DND-41 (cell line): ENCODE data around the gene FAM171A2.
A peak's percentile ranks its signal among the peaks of the same experiment; 100 is the strongest.
"Not testable (repeated sequence)": the region's sequence is repeated elsewhere in the genome, so short reads cannot be mapped to it uniquely, and the experiment has no call there.

Experiments
- ATAC-seq: fragments of 200-7000 bp; cut with Tn5 transposase; 3 replicates; pipeline ENCODE4 v1.9.1; 2021; ENCODE audit warnings: low read depth; ENCODE audit not compliant: insufficient read depth
- DNase-seq: peaks from one replicate; pipeline ENCODE4 v3.0.0-alpha.2; 2020
- H2AFZ ChIP-seq: 2 replicates; pipeline ENCODE4 v1.6.0; 2012; ENCODE audit warnings: low read depth, low read length
- H3K27ac ChIP-seq: 2 replicates; pipeline ENCODE4 v1.5.1; 2012; ENCODE audit warnings: low read length, inconsistent platforms
- H3K27me3 ChIP-seq: fragments of 200-600 bp; sonication (generic); 2 replicates; pipeline ENCODE4 v1.6.0; 2012; ENCODE audit warnings: low read length, mild to moderate bottlenecking, inconsistent platforms; ENCODE audit not compliant: insufficient read depth, poor library complexity
- H3K36me3 ChIP-seq: 2 replicates; pipeline ENCODE4 v1.5.1; 2012; ENCODE audit warnings: low read length, inconsistent platforms; ENCODE audit not compliant: insufficient read depth
- H3K4me1 ChIP-seq: 2 replicates; pipeline ENCODE4 v1.5.1; 2012; ENCODE audit warnings: mild to moderate bottlenecking, low read length; ENCODE audit not compliant: insufficient read depth
- H3K4me2 ChIP-seq: 2 replicates; pipeline ENCODE4 v1.6.0; 2012; ENCODE audit warnings: mild to moderate bottlenecking, moderate library complexity, low read length, inconsistent platforms; ENCODE audit not compliant: insufficient read depth
- H3K4me3 ChIP-seq, 2 experiments: fragments of 200-600 bp in 1 of 2; shearing (Covaris generic) in 1 of 2; 2 replicates each; pipeline ENCODE4 v1.5.1; 2012 to 2016; ENCODE audit warnings: inconsistent platforms in 2 of 2, low read length in 2 of 2, mild to moderate bottlenecking in 2 of 2, low read depth in 1 of 2, moderate library complexity in 1 of 2
- H3K79me2 ChIP-seq: 2 replicates; pipeline ENCODE4 v1.6.0; 2012; ENCODE audit warnings: low read length, inconsistent platforms; ENCODE audit not compliant: insufficient read depth
- H3K9ac ChIP-seq: 2 replicates; pipeline ENCODE4 v1.6.0; 2012; ENCODE audit warnings: low read depth, mild to moderate bottlenecking, inconsistent platforms, low read length, moderate library complexity
- H3K9me3 ChIP-seq: 2 replicates; pipeline ENCODE4 v1.5.1; 2012; ENCODE audit warnings: low read length, moderate library complexity, mild to moderate bottlenecking, inconsistent platforms; ENCODE audit not compliant: insufficient read depth, severe bottlenecking
- H4K20me1 ChIP-seq: 2 replicates; pipeline ENCODE4 v1.6.0; 2012; ENCODE audit warnings: low read length; ENCODE audit not compliant: insufficient read depth
- EZH2 ChIP-seq: IDR thresholded peaks from 3 replicates; pipeline ENCODE4 v1.6.1; 2012; ENCODE audit warnings: borderline replicate concordance, low read depth, mild to moderate bottlenecking, moderate library complexity, low read length, inconsistent platforms; ENCODE audit not compliant: severe bottlenecking
- TF ChIP-seq, protein P1 (sequence below): IDR thresholded peaks from 2 replicates; pipeline ENCODE4 v1.5.1; 2012; ENCODE audit warnings: borderline replicate concordance, low read length, moderate library complexity, mild to moderate bottlenecking; ENCODE audit not compliant: poor library complexity, severe bottlenecking; ENCODE audit errors: extremely low read depth

Gene FAM171A2

DNA sequence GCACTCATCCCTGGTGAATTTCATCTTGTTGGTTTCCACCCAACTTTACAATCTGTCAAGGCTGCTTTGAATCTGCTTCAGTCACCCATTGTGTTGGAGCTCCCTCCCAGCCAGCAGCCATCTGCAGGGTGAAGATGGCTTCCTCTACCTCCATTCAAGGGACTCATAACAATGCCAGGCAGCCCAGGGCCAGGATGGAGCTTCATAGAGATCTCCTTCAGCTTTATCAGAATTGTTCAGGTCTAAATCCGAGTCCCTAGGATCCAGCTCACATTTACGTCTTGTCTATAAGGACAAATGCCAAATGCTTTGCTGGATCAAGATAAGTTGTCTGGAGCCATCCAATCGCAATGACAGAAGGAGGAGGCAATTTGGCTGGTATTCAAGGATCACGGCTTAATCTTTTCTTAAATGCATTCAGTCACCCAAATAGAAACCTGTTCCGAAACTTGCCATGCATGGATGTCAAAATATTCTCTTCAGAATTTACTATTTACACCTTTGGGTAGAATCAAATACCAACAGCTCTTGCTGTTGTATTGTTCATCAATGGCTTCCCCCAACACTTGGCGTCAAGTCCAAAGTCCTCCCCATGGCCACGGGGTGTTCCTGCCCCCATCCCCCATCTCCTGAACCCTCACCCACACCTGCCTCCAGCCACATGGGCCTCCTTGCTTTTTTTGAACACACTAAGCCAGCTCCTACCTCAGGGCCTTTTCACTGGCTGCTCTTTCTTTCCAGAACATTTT is 3.8 kb upstream of the FAM171A2 start:
- H2AFZ ChIP-seq = no peak overlapping the region
- H4K20me1 ChIP-seq = peaks cover under 1% of the 10 kb centered on the region
- no peak overlapping the region for H3K27ac ChIP-seq
- ATAC-seq (no peak), DNase-seq (no peak)
- H3K36me3 ChIP-seq = no peaks in the 10 kb centered on the region
- no peak overlapping the region for H3K4me2 ChIP-seq
- H3K27me3 ChIP-seq = peaks cover 7% of the 10 kb centered on the region
- no peaks in the 10 kb centered on the region for H3K9me3 ChIP-seq
- H3K4me1 ChIP-seq = peaks cover 12% of the 10 kb centered on the region
- H3K79me2 ChIP-seq = peaks cover 5% of the 10 kb centered on the region; the same call in 1 of the 2 replicates
- TF ChIP-seq, protein P1, sequence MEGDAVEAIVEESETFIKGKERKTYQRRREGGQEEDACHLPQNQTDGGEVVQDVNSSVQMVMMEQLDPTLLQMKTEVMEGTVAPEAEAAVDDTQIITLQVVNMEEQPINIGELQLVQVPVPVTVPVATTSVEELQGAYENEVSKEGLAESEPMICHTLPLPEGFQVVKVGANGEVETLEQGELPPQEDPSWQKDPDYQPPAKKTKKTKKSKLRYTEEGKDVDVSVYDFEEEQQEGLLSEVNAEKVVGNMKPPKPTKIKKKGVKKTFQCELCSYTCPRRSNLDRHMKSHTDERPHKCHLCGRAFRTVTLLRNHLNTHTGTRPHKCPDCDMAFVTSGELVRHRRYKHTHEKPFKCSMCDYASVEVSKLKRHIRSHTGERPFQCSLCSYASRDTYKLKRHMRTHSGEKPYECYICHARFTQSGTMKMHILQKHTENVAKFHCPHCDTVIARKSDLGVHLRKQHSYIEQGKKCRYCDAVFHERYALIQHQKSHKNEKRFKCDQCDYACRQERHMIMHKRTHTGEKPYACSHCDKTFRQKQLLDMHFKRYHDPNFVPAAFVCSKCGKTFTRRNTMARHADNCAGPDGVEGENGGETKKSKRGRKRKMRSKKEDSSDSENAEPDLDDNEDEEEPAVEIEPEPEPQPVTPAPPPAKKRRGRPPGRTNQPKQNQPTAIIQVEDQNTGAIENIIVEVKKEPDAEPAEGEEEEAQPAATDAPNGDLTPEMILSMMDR = no peak
- no peak for TF ChIP-seq EZH2
- H3K9ac ChIP-seq = no peak overlapping the region
- H3K4me3 ChIP-seq = no peak overlapping the region

DNA sequence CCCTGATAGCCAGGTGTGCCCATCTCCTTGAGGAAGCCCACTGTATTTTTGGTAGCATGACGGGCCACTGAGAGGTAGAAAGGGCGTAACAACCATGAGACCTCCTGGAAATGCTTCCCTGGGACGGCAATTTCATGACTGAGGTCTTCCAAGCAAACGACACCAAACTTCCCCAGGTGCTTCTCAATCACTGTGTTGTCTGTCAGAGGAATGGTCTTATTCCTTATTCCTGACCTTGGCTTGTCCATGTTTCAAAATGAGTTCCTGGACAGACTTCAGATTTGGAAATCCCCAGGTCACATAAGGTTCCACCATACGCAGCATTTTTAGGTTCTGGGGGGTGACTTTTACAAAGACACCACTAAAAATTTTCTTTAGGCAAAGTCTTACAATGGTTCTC is 1.4 kb upstream of the FAM171A2 start:
- not testable (repeated sequence) for ATAC-seq, H3K27me3 ChIP-seq, H3K4me2 ChIP-seq, H3K4me3 ChIP-seq, H3K9ac ChIP-seq, H3K36me3 ChIP-seq, H3K27ac ChIP-seq, H2AFZ ChIP-seq, DNase-seq, H3K9me3 ChIP-seq
- H3K79me2 ChIP-seq = peaks cover 12% of the 10 kb centered on the region
- peaks cover 16% of the 10 kb centered on the region for H3K4me1 ChIP-seq
- peaks cover 23% of the 10 kb centered on the region for H4K20me1 ChIP-seq

DNA sequence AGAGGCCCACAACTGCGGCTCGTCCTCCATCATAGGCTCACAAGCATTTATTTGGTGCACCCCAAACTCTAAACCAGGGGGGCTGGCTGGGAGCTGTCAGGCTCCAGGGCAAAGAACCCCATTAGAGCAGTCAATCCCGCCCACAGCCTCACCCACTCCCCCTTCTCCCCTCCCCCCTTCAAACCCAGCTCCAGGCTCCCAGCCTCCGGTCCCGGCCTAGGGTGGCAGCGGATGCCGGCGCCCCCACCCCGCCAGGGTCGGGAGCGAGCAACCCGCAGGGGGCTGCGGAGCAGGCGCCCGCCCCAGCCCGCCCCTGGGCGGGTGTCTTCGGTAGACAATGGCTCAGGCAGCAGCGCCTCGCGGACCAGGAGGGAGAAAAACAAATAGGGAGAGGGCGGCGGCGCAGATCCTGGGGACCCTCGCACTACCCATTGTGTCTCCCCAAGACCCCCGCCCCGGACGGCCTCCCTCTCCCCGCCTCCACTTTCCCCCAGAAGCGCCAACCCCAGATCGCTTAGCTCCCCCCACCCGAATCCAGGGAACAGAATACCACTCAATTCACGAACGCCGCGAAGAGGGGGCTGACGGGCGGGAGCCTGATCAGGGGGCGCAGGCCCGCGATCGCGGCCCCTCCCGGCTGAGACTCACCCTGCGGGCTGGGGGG is 572 bp downstream of the FAM171A2 start:
- peaks cover 7% of the 10 kb centered on the region for H3K27me3 ChIP-seq
- H2AFZ ChIP-seq = peak overlapping the region; percentile 86
- peaks cover 12% of the 10 kb centered on the region for H3K79me2 ChIP-seq
- H3K9ac ChIP-seq = peak overlapping the region; percentile 88
- peak overlapping the region; percentile 90 for H3K4me2 ChIP-seq
- peak overlapping the region; percentile 57 for H3K27ac ChIP-seq
- H4K20me1 ChIP-seq = peaks cover 38% of the 10 kb centered on the region
- no peaks in the 10 kb centered on the region for H3K9me3 ChIP-seq
- peak overlapping the region; percentile 74 to 79 for H3K4me3 ChIP-seq
- DNase-seq (peak; percentile 63), ATAC-seq (peak; percentile 70)
- H3K4me1 ChIP-seq = peaks cover 16% of the 10 kb centered on the region
- TF ChIP-seq, protein P1 = no peak
- TF ChIP-seq EZH2 = no peak
- no peaks in the 10 kb centered on the region for H3K36me3 ChIP-seq

DNA sequence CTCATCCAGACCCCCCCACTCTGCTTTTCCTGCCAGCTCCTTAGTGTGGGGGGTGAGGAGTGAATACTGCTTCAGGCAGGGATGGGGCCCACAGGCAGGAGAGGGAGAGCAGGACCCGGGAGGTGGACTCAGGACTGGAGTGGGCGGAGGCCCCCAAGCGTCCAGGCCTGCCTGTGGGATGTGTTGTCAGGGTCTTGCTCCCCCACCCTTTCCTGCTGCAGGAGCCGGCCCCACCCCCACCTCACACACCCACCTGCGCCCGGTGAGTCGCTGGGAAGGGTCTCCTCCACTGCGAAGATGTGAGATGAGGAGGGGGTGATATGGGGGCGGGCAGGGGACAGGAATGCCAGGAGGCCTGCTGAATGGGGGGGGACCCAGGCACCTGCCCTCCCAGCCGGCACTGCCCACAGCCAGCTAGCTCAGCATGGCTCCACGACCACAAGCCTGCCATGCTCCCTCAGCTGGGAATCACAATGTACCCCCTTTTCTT is 1.1 kb downstream of the FAM171A2 start:
- Histone ChIP-seq H3K4me1 (peaks cover 16% of the 10 kb centered on the region), H3K36me3 (no peaks in the 10 kb centered on the region), H3K9ac (peak overlapping the region; percentile 88), H3K27me3 (peaks cover 7% of the 10 kb centered on the region), H3K4me3 (peak overlapping the region; percentile 74 to 79; a peak in 3 of 4 replicates), H3K4me2 (peak overlapping the region; percentile 90), H2AFZ (peak overlapping the region; percentile 86), H3K9me3 (no peaks in the 10 kb centered on the region), H4K20me1 (peaks cover 43% of the 10 kb centered on the region), H3K27ac (peak overlapping the region; percentile 26; the same call in 1 of the 2 replicates), H3K79me2 (peaks cover 12% of the 10 kb centered on the region)
- no peak for DNase-seq
- TF ChIP-seq, protein P1 = no peak
- TF ChIP-seq EZH2 = no peak
- peak; percentile 4; the same call in 1 of the 3 replicates for ATAC-seq
